Adipose tissue (tissue), 3 donors: ENCODE data around the gene PEX1. TPM values are rescaled to one million over a fixed set of nuclear protein-coding genes. Genes with fewer than 3 reads are reported as not detected.
"Not testable (repeated sequence)": the region's sequence is repeated elsewhere in the genome, so short reads cannot be mapped to it uniquely, and the experiment has no call there.

Experiments used
- H3K27ac ChIP-seq: one replicate; pipeline ENCODE4 v1.5.1; 2013; ENCODE audit warnings: low read depth, low read length
- WGBS, 3 donors: extraction: QIAGEN DNeasy Blood & Tissue Kit; methylation state at CpG; one replicate each; pipeline ENCODE4 v1.1.7; 2013; 5-methylcytosine and 5-hydroxymethylcytosine counted together
- polyA plus RNA-seq, 3 donors: library from polyadenylated mRNA; stranded (reverse); fragments of 200-250 nt; gene quantifications; one replicate each; pipeline ENCODE4 v1.2.3, GENCODE V29; 2013
- donor health status: healthy with polysubstance abuse.
- donor health status: Bipolar disorder and iron deficiency.
- donor health status: healthy.

The PEX1 gene
- polyA plus RNA-seq, 3 donors = 7.2 to 9.5 (median 7.2) TPM

DNA sequence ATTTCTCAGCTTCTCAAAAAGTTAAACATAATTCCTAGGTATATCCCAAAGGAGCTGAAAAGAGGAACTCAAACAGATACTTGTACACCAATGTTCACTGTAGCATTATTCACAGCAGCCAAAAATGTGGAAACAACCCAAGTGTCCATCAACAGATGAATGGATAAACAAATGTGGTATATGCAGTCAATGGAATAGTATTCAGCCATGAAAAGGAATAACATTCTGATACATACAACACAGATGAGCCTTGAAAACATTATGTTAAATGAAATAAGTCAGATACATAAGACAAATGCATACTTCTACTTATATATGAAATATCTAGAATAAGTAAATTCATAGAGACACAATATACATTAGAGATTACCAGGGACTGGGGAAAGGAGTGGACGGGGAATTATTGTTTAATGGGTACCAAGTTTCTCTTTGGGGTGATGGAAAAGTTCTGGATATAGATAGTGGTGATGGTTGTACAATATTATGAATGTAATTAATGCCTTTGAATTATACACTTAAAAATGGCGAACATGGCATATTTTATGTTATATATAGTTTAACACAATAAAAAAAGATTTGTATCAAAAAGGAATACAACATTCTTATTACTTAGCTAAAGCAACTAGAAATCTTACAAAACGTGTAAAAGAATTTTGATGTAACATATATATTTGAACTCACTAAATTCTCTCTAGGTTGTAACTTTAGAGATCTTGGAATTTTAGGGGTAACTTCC lies 15.0 kb downstream of the PEX1 start:
- WGBS, 3 donors = 58 to 64% (median 61%) methylated on average over 3 of the region's 3 CpGs
- H3K27ac ChIP-seq = no peak overlapping the region

DNA sequence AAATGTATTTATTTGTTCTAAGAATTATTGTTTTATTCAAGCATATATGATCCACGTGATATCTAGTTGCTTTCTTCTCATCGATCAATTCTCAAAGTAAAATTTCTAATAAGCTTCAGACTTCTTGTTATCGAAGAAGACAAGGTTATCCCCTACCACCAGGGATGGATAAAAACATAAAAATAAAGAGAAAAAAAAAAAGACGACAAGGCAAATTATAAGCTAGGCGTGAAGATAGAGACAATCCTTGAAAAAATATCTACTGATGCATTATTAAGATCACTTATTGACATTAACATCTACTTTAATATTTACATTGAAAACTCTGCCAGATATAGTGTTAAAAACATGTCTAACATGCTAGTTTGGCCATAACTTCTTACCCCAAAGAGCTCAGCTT lies 19.4 kb downstream of the PEX1 start:
- no peak overlapping the region for H3K27ac ChIP-seq
- WGBS, 3 donors = 95 to 98% (median 98%) methylated on average over 5 of the region's 5 CpGs

GRCh38 chr7:92506363-92506762 lies 22.0 kb downstream of the PEX1 start:
- 81 to 90% (median 85%) methylated on average over 2 of the region's 2 CpGs for WGBS, 3 donors

DNA sequence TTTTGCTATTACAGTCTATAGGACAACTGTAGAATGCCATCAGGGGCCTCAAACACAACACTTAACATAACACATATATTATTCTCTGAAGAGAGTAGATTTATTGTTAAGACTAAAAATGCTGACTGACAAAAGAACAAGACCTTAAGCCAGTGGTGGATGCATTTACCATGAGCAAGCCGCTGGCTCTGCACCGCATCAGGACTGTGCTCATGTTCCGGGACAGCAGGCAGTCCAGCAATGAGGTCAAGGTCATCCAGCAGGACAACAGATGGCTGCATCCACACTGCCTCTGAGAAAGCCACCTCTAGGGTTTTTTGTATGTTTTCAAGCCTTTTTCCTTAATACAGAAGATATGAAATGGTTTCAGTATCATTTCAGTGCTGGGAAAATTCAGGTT lies 23.8 kb downstream of the PEX1 start:
- 78 to 93% (median 92%) methylated on average over 3 of the region's 3 CpGs for WGBS, 3 donors
- no peak overlapping the region for H3K27ac ChIP-seq

More at GRCh38 chr7:92506363-92506762, 22.0 kb downstream of the PEX1 start:
- no peak overlapping the region for H3K27ac ChIP-seq

- WGBS, 3 donors = 91 to 95% (median 91%) methylated on average over 2 of the region's 2 CpGs
- no peak overlapping the region for H3K27ac ChIP-seq
Measured at GRCh38 chr7:92503767-92504166, 24.6 kb downstream of the PEX1 start.

DNA sequence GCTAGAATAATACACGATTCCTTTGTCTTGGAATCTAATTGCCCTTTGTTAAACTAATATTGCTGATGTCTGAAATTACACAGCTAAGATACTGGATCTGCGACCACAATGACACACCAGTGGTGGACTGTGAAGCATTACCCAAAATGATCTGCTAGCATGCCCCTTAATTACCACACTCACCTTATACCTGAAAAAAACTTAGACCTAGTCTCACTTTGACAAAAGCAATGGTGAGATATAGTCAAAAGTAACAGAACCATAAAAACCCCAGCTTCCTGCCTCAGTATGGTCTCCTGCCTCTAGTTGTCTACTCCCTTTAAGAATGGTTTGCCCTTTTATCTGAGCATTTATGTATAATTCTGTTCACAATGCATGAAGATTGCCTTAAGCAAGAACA lies 29.8 kb downstream of the PEX1 start:
- 93 to 97% (median 94%) methylated on average over 2 of the region's 2 CpGs for WGBS, 3 donors
- no peak overlapping the region for H3K27ac ChIP-seq

- 89 to 91% (median 90%) methylated on average over 2 of the region's 2 CpGs for WGBS, 3 donors
- H3K27ac ChIP-seq = no peak overlapping the region
Measured at GRCh38 chr7:92496876-92497275, 31.4 kb downstream of the PEX1 start.

DNA sequence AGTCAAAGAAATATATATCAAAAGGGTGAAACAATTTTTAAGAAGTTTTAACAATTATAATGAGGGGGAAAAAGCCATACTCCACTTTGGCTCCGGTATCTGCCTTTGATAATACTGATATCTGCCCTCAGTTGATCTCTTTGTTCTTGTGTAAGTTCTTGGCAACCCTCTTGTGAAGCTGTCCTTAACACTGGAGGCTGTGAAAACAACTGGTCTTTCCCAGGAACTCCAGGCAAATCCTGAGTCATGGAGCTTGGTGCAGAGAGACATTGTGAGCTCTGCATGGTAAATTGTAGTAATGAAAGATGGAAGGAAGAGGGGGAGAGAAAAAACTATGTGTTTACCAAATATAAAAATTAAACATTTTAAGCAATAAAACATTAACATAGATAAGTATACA lies 38.7 kb downstream of the PEX1 start:
- no peak overlapping the region for H3K27ac ChIP-seq
- WGBS, 3 donors = 32 to 91% (median 73%) methylated on average over 1 of the region's 1 CpG

DNA sequence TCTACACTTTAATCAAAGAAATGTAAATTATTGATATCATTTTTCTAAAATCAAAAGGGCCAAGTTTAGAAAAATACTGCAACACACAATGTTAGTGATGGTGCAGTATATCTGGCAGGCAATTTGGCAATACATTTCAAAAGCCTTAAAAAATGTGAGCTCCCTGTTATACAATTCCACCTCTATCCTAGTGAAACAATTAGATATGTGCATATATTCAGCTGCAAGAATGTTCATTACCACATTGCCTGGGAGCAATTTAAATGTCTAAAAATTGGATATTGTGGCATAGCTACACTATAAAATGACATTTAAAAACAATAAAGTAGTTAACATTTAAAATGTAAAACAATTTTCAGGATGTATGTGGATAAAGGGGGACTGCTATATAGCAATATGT lies 40.5 kb downstream of the PEX1 start:
- no peak overlapping the region for H3K27ac ChIP-seq

DNA sequence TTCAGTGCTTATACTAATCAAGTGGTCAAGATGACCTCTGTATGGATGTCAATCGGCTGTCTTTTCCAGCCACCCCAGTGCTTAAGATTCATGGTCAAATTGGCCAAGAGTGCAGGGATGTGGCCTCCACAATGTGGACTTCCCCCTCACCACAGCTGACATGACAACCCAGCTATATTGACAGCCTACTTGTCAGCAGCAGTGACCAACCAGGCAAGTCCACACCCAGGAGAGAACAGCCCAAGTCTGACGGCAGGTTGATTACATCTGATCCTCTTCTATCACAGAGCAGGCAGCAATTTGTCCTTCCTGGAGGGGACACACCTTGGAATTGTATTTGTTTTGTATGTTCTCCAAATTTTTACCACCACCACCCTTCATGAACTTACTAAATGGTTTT lies 42.3 kb downstream of the PEX1 start:
- WGBS, 3 donors = 69 to 90% (median 86%) methylated on average over 2 of the region's 2 CpGs
- no peak overlapping the region for H3K27ac ChIP-seq

- no peak overlapping the region for H3K27ac ChIP-seq
- 89 to 94% (median 93%) methylated on average over 2 of the region's 2 CpGs for WGBS, 3 donors
Measured at GRCh38 chr7:92485267-92485892, 42.9 kb downstream of the PEX1 start.

DNA sequence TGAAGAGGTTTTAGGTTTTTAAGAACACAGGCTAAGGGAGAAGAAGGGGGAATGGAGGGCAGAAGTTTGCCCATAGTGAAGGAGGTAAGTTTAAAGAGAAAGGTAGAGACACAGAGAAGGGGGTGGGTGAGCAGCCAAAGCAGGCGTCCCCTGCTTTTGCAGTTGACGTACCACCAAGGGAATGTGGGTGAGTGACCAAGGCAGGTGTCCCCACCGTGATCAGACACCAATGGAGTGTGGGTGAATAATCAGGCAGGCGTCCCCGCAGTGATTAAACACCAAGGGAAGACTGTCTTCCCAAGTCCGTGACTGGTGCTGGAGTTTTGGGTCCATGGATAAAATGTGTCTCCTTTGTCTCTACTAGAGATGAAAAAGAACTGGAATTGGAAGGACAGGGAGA lies 44.1 kb downstream of the PEX1 start:
- WGBS, 3 donors = 92 to 96% (median 95%) methylated on average over 6 of the region's 6 CpGs
- H3K27ac ChIP-seq = not testable (repeated sequence)

DNA sequence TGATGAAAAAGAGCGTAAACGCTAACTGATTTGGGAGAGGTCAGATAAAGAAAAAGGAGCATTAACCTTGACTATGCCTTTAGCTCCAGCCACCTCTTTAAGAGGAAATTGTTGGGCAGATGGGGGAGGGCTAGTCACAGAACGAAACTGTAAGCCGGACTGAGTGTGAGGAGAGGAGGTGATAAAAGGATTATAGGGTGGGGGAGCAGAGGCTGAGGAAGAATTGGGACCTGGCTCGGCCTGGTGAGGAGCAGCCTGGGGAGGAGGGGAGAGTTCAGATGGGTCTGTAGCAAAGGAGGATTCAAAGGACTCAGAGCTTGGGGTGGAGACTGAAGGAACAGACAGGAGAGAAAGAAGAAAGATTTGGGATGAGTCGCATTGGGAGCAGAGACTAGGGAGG lies 44.7 kb downstream of the PEX1 start:
- 57 to 81% (median 67%) methylated on average over 6 of the region's 6 CpGs for WGBS, 3 donors
- H3K27ac ChIP-seq = not testable (repeated sequence)

GRCh38 chr7:92479146-92479545 lies 49.2 kb downstream of the PEX1 start:
- WGBS, 3 donors = 91 to 94% (median 92%) methylated on average over 4 of the region's 4 CpGs

GRCh38 chr7:92478711-92479110 lies 49.6 kb downstream of the PEX1 start:
- H3K27ac ChIP-seq = no peak overlapping the region
- 93 to 95% (median 94%) methylated on average over 4 of the region's 4 CpGs for WGBS, 3 donors

More at GRCh38 chr7:92479146-92479545, 49.2 kb downstream of the PEX1 start:
- H3K27ac ChIP-seq = not testable (repeated sequence)

GRCh38 chr7:92478095-92478494 lies 50.2 kb downstream of the PEX1 start:
- H3K27ac ChIP-seq = no peak overlapping the region
- WGBS, 3 donors = 86 to 91% (median 90%) methylated on average over 8 to 9 of the region's 9 CpGs

DNA sequence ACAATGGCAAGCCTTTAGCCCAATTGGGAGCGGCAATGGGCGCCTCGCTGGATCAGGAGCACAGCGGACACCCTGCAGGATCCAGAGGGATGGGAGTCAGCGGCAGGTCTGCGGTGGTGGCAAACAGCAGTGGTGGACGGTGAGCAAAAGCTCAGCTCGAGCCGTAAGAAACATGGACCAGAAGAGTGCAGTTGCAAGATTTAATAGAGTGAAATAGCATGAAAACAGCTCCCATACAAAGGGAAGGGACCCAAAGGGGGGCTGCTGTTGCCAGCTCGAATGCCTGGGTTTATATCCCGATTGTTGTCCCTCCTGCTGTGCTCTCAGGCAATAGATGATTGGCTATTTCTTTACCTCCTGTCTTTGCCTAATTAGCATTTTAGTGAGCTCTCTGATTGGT lies 50.6 kb downstream of the PEX1 start, which contains the start of gene ERVW-1:
Gene ERVW-1, minus strand, starts transcription at position 266 of the 400 bp plus-strand sequence. CDS start 7,565 bp downstream, outside the sequence.
- 92 to 98% (median 94%) methylated on average over 11 of the region's 11 CpGs for WGBS, 3 donors
- not testable (repeated sequence) for H3K27ac ChIP-seq

- 88 to 93% (median 92%) methylated on average over 11 of the region's 11 CpGs for WGBS, 3 donors
Measured at GRCh38 chr7:92475851-92476590, 52.3 kb downstream of the PEX1 start.

GRCh38 chr7:92475261-92475770 lies 53.0 kb downstream of the PEX1 start:
- not testable (repeated sequence) for H3K27ac ChIP-seq
- WGBS, 3 donors = 88 to 97% (median 96%) methylated on average over 12 of the region's 12 CpGs

More at GRCh38 chr7:92475851-92476590, 52.3 kb downstream of the PEX1 start:
- not testable (repeated sequence) for H3K27ac ChIP-seq
